ENCODE measurements around the gene ATRNL1. TPM values are rescaled to one million over a fixed set of nuclear protein-coding genes. Genes with fewer than 3 reads are reported as not detected.

ATRNL1 gene
- total RNA-seq, 4 donors from 2014 or later, result 0.34 to 1.1 (median 0.55) TPM

DNA sequence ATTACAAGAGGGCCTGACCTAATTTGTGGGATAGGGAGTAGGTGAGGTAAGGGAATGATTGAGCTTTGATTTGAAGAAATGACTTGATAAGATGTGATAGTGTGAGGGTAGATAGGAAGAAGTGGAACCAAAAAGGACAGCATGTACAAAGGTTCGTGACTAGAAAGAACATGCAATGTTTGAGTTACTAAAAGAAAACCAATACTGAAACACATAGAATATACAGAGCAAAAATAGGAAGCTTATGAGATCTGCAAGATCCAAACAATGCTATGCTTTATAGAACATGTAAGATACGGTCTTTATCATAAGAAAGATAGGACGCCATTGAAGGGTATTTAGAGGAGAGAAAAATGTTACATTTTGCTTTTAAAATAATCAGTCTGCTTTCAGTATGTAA, 343.8 kb downstream of the ATRNL1 start:
- H3K4me3 ChIP-seq (ENCODE audit: low read depth, poor library complexity, severe bottlenecking), result no peak overlapping the region
- WGBS, 2 donors, result 80 to 88% methylated on average over 3 of the region's 3 CpGs
- no peak for DNase-seq (ENCODE audit: low spot score in 2 of 2)
- intact Hi-C loops (cut with DNase I; ENCODE audit: low total_unique reads), result loop anchor here (5.0 kb wide), 1 partner anchor 560 kb away; no protein-coding TSS in a partner anchor
- TF ChIP-seq, protein P1, sequence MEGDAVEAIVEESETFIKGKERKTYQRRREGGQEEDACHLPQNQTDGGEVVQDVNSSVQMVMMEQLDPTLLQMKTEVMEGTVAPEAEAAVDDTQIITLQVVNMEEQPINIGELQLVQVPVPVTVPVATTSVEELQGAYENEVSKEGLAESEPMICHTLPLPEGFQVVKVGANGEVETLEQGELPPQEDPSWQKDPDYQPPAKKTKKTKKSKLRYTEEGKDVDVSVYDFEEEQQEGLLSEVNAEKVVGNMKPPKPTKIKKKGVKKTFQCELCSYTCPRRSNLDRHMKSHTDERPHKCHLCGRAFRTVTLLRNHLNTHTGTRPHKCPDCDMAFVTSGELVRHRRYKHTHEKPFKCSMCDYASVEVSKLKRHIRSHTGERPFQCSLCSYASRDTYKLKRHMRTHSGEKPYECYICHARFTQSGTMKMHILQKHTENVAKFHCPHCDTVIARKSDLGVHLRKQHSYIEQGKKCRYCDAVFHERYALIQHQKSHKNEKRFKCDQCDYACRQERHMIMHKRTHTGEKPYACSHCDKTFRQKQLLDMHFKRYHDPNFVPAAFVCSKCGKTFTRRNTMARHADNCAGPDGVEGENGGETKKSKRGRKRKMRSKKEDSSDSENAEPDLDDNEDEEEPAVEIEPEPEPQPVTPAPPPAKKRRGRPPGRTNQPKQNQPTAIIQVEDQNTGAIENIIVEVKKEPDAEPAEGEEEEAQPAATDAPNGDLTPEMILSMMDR (IDR thresholded peaks at IDR 0.05), result no peak
- TF ChIP-seq POLR2A (IDR thresholded peaks at IDR 0.05), result no peak

DNA sequence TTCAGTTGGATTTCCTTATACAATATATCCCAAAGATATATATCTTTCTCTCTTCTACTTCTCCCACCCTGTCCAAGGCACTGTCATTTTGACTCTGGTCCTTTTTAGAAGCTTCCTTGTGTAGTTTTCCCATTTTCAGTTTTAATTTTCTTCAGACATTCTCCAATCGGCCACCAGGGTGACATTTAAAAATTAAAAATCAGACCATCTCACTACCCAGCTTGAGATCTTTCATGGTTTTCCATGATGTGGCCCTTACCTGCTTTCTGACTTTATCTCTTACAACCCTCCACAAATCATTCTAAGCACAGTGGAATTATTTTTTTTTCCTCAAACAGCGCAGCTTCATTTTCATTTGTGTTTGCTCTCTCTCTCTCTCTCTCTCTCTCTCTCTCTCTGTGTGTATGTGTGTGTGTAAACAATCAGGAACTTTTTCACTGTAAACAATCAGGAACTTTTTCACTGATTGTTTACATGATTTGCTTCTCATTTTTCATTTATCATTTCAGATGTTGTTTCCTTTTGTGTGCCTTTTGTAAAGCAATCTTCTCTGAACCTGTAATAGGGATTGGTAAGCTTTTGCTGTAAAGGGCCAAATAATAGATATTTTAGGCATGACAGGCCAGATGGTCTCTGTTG, 348.9 kb downstream of the ATRNL1 start:
- 76 to 77% methylated on average over 2 of the region's 2 CpGs for WGBS, 2 donors
- TF ChIP-seq, protein P1 (IDR thresholded peaks at IDR 0.05), result no peak
- intact Hi-C loops (cut with DNase I; ENCODE audit: low total_unique reads), result no loop called here

DNA sequence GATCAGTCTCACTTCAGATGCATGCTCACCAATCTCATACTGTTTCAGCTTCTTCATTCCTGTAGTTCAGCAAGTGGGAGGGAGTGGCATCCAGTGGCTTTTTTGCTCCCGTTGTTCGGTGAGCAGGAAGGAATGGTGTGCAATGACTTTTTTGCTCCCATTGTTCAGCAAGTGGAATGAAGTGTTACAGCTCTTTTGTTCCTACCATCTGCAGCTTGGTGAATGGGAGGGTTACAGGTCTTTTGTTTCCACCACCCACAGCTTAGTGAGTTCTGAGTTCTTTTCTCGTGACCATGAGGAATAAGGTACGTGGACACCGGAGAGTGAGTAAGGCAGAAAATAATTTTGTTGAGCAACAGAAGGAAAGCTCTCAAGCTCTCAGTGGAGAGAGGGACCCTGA, 363.6 kb downstream of the ATRNL1 start:
- no peak for TF ChIP-seq POLR2A (IDR thresholded peaks at IDR 0.05)
- TF ChIP-seq, protein P1 (IDR thresholded peaks at IDR 0.05), result no peak
- intact Hi-C loops (cut with DNase I; ENCODE audit: low total_unique reads), result no loop called here
- WGBS, 2 donors, result 95 to 98% methylated on average over 5 of the region's 5 CpGs
- H3K4me3 ChIP-seq (ENCODE audit: low read depth, poor library complexity, severe bottlenecking), result no peak overlapping the region
- DNase-seq (ENCODE audit: low spot score in 2 of 2), result no peak

More for the DNA sequence above, 348.9 kb downstream of the ATRNL1 start:
- no peak overlapping the region for H3K4me3 ChIP-seq (ENCODE audit: low read depth, poor library complexity, severe bottlenecking)
- DNase-seq (ENCODE audit: low spot score in 2 of 2), result no peak

DNA sequence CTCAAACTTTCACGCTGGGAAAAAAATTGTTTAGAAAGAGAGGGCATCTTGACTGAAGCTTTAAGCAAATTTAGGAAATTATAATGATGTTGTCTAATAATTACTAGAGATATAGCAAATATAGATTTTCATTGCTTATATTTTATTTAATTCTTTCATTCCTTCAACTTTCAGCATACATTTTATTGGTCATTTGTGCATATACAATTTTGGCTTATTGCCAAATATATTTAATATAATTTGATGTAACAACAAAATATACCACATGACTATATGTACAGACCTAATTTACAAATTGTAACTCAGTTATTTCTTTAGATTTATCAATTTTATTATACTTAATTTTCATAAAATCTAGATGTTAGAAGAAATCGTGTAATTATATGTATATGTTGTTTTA, 390.1 kb downstream of the ATRNL1 start:
- no peak for DNase-seq (ENCODE audit: low spot score in 2 of 2)
- intact Hi-C loops (cut with DNase I; ENCODE audit: low total_unique reads), result no loop called here
- 81 to 89% methylated on average over 2 of the region's 2 CpGs for WGBS, 2 donors
- no peak for TF ChIP-seq POLR2A (IDR thresholded peaks at IDR 0.05)
- TF ChIP-seq, protein P1 (IDR thresholded peaks at IDR 0.05), result no peak
- H3K4me3 ChIP-seq (ENCODE audit: low read depth, poor library complexity, severe bottlenecking), result no peak overlapping the region

DNA sequence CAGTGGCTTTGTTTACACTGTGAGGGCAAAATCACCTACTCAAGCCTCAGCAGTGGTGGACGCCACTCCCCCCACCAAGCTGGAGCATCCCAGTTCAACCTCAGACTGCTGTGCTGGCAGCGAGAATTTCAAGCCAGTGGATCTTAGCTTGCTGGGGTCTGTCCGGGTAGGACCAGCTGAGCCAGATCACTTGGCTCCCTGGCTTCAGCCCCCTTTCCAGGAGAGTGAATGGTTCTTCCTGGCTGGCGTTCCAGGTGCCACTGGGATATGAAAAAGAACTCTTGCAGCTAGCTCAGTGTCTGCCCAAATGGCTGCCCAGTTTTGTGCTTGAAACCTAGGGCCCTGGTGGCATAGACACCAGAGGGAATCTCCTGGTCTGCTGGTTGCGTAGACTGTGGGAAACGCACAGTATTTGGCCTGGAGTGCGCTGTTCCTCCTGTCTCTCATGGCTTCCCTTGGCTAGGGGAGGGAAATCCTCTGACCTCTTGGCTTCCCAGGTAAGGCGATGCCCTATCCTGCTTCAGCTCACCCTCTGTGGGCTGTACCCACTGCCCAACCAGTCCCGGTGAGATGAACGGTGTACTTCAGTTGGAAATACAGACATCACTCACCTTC, 398.5 kb downstream of the ATRNL1 start:
- intact Hi-C loops (cut with DNase I; ENCODE audit: low total_unique reads), result no loop called here
- 94 to 96% methylated on average over 9 to 10 of the region's 10 CpGs for WGBS, 2 donors

More for the DNA sequence above, 398.5 kb downstream of the ATRNL1 start:
- H3K4me3 ChIP-seq (ENCODE audit: low read depth, poor library complexity, severe bottlenecking), result no peak overlapping the region
- no peak for TF ChIP-seq POLR2A (IDR thresholded peaks at IDR 0.05)
- TF ChIP-seq, protein P1 (IDR thresholded peaks at IDR 0.05), result no peak
- no peak for DNase-seq (ENCODE audit: low spot score in 2 of 2)
